Activated T-helper 2 cell treated with anti-CD3 and anti-CD28 coated beads, Interferon-gamma antibody, Interleukin-2, Interleukin-4, amounts not matched to agents 10 μg/mL and 5 μg/mL and 100 μg/mL, durations not matched to agents 14 hours and 24 hours and 36 hours (primary cell): ENCODE data around the gene SLC39A9. TPM values are rescaled to one million over a fixed set of nuclear protein-coding genes. Genes with fewer than 3 reads are reported as not detected.
"Not testable (repeated sequence)": the region's sequence is repeated elsewhere in the genome, so short reads cannot be mapped to it uniquely, and the experiment has no call there.

ENCODE experiments used
- DNase-seq: peaks from one replicate; pipeline ENCODE4 v3.0.0; 2021; ENCODE audit warnings: low spot score
- H3K27ac Mint-ChIP-seq: one replicate; pipeline ENCODE4 v1.8.0; 2021; ENCODE audit warnings: mixed read lengths
- H3K27me3 Mint-ChIP-seq: one replicate; pipeline ENCODE4 v1.8.0; 2021; ENCODE audit warnings: low read depth, mixed read lengths
- H3K36me3 Mint-ChIP-seq: one replicate; pipeline ENCODE4 v1.8.0; 2021; ENCODE audit warnings: low read depth, mixed read lengths
- H3K4me1 Mint-ChIP-seq: one replicate; pipeline ENCODE4 v1.8.0; 2021; ENCODE audit warnings: low read depth, mixed read lengths
- H3K4me3 Mint-ChIP-seq: one replicate; pipeline ENCODE4 v1.8.0; 2021; ENCODE audit warnings: low read depth, mild to moderate bottlenecking, moderate library complexity, mixed read lengths
- H3K9me3 Mint-ChIP-seq: one replicate; pipeline ENCODE4 v1.8.0; 2021; ENCODE audit warnings: mixed read lengths
- intact Hi-C: fragments of 100-400 bp; cut with micrococcal nuclease; formaldehyde crosslinking; loops from one replicate; pipeline ENCODE4 v1.15.1; 2023
- total RNA-seq: library from RNA; stranded (reverse); gene quantifications from 2 replicates; pipeline ENCODE4 v1.2.3, GENCODE V29; 2022

Gene SLC39A9
- total RNA-seq, 1 donor from 2014 or later, result 43.7 TPM

GRCh38 chr14:69375182-69375581, 23.3 kb upstream of the SLC39A9 start:
- no peaks in the 10 kb centered on the region for H3K9me3 Mint-ChIP-seq
- intact Hi-C loops, result no loop called here
- DNase-seq, result no peak
- no peak overlapping the region for H3K4me3 Mint-ChIP-seq
- peaks cover 10% of the 10 kb centered on the region for H3K4me1 Mint-ChIP-seq
- H3K27ac Mint-ChIP-seq, result no peak overlapping the region
- H3K36me3 Mint-ChIP-seq, result peaks cover 56% of the 10 kb centered on the region
- H3K27me3 Mint-ChIP-seq, result no peaks in the 10 kb centered on the region

GRCh38 chr14:69375722-69376121, 22.8 kb upstream of the SLC39A9 start:
- Mint-ChIP-seq H3K27me3 (no peaks in the 10 kb centered on the region), H3K4me3 (no peak overlapping the region), H3K27ac (no peak overlapping the region), H3K36me3 (peaks cover 61% of the 10 kb centered on the region), H3K9me3 (no peaks in the 10 kb centered on the region), H3K4me1 (peaks cover 11% of the 10 kb centered on the region)
- intact Hi-C loops, result no loop called here
- no peak for DNase-seq

- Mint-ChIP-seq H3K4me3 (no peak overlapping the region), H3K27me3 (no peaks in the 10 kb centered on the region), H3K27ac (no peak overlapping the region), H3K9me3 (no peaks in the 10 kb centered on the region), H3K36me3 (peaks cover 61% of the 10 kb centered on the region), H3K4me1 (peaks cover 11% of the 10 kb centered on the region)
- DNase-seq, result no peak
- intact Hi-C loops, result no loop called here
These were observed 22.1 kb upstream of the SLC39A9 start for GRCh38 chr14:69376439-69376838.

- peaks cover 9% of the 10 kb centered on the region for H3K4me1 Mint-ChIP-seq
- H3K4me3 Mint-ChIP-seq, result no peak overlapping the region
- DNase-seq, result no peak
- H3K27me3 Mint-ChIP-seq, result no peaks in the 10 kb centered on the region
- intact Hi-C loops, result no loop called here
- H3K9me3 Mint-ChIP-seq, result no peaks in the 10 kb centered on the region
- no peak overlapping the region for H3K27ac Mint-ChIP-seq
- H3K36me3 Mint-ChIP-seq, result peaks cover 68% of the 10 kb centered on the region
These were observed 20.2 kb upstream of the SLC39A9 start for GRCh38 chr14:69378274-69378673.

GRCh38 chr14:69387311-69387710, 11.2 kb upstream of the SLC39A9 start:
- Mint-ChIP-seq H3K27ac (no peak overlapping the region), H3K4me3 (no peak overlapping the region), H3K9me3 (no peaks in the 10 kb centered on the region), H3K36me3 (peaks cover 87% of the 10 kb centered on the region), H3K27me3 (no peaks in the 10 kb centered on the region), H3K4me1 (peaks cover 27% of the 10 kb centered on the region)
- no peak for DNase-seq
- intact Hi-C loops, result no loop called here

GRCh38 chr14:69391400-69391799, 7.1 kb upstream of the SLC39A9 start:
- H3K4me1 Mint-ChIP-seq, result peaks cover 43% of the 10 kb centered on the region
- H3K36me3 Mint-ChIP-seq, result peaks cover 87% of the 10 kb centered on the region
- DNase-seq, intact Hi-C loops, H3K27me3 Mint-ChIP-seq, H3K4me3 Mint-ChIP-seq, H3K9me3 Mint-ChIP-seq, H3K27ac Mint-ChIP-seq: not testable (repeated sequence)

- Mint-ChIP-seq H3K4me3 (no peak overlapping the region), H3K4me1 (peaks cover 49% of the 10 kb centered on the region), H3K27me3 (no peaks in the 10 kb centered on the region), H3K27ac (no peak overlapping the region), H3K9me3 (no peaks in the 10 kb centered on the region), H3K36me3 (peaks cover 87% of the 10 kb centered on the region)
- no peak for DNase-seq
- intact Hi-C loops, result no loop called here
These were observed 6.0 kb upstream of the SLC39A9 start for GRCh38 chr14:69392481-69392880.

GRCh38 chr14:69395929-69396328, 2.6 kb upstream of the SLC39A9 start:
- Mint-ChIP-seq H3K4me3 (peak overlapping the region; percentile 97), H3K36me3 (peaks cover 83% of the 10 kb centered on the region), H3K4me1 (peaks cover 56% of the 10 kb centered on the region), H3K9me3 (no peaks in the 10 kb centered on the region), H3K27ac (no peak overlapping the region), H3K27me3 (no peaks in the 10 kb centered on the region)
- DNase-seq, result no peak
- intact Hi-C loops, result loop anchor here (5.0 kb wide), 1 partner anchor 39 kb away; no protein-coding TSS in a partner anchor

- Mint-ChIP-seq H3K36me3 (peaks cover 58% of the 10 kb centered on the region), H3K4me1 (peaks cover 48% of the 10 kb centered on the region)
These were observed 322 bp downstream of the SLC39A9 start for GRCh38 chr14:69398818-69399210.

GRCh38 chr14:69399750-69400149, 1.3 kb downstream of the SLC39A9 start:
- H3K9me3 Mint-ChIP-seq, result no peaks in the 10 kb centered on the region
- no peaks in the 10 kb centered on the region for H3K27me3 Mint-ChIP-seq
- peak overlapping the region; percentile 97 for H3K4me3 Mint-ChIP-seq
- peak overlapping the region; percentile 99 for H3K27ac Mint-ChIP-seq
- peaks cover 49% of the 10 kb centered on the region for H3K4me1 Mint-ChIP-seq
- peaks cover 57% of the 10 kb centered on the region for H3K36me3 Mint-ChIP-seq
- no peak for DNase-seq
- intact Hi-C loops, result loop anchor here (5.0 kb wide), 1 partner anchor 42 kb away; no protein-coding TSS in a partner anchor

More at GRCh38 chr14:69398818-69399210, 322 bp downstream of the SLC39A9 start:
- Mint-ChIP-seq H3K27ac (peak overlapping the region; percentile 99), H3K27me3 (no peaks in the 10 kb centered on the region), H3K9me3 (no peaks in the 10 kb centered on the region), H3K4me3 (peak overlapping the region; percentile 97)
- DNase-seq, result no peak
- intact Hi-C loops, result loop anchor here (1.0 to 5.0 kb wide), 3 partner anchors 42 to 368 kb away; partner anchors contain the start of genes DCAF5 and SRSF5

- H3K27me3 Mint-ChIP-seq, result no peaks in the 10 kb centered on the region
- intact Hi-C loops, result no loop called here
- H3K36me3 Mint-ChIP-seq, result peaks cover 55% of the 10 kb centered on the region
- peaks cover 46% of the 10 kb centered on the region for H3K4me1 Mint-ChIP-seq
- DNase-seq, result no peak
- H3K4me3 Mint-ChIP-seq, result peak overlapping the region; percentile 97
- no peak overlapping the region for H3K27ac Mint-ChIP-seq
- H3K9me3 Mint-ChIP-seq, result no peaks in the 10 kb centered on the region
These were observed 1.7 kb downstream of the SLC39A9 start for GRCh38 chr14:69400154-69400553.

GRCh38 chr14:69401841-69402240, 3.3 kb downstream of the SLC39A9 start:
- Mint-ChIP-seq H3K9me3 (no peaks in the 10 kb centered on the region), H3K36me3 (peaks cover 38% of the 10 kb centered on the region), H3K27me3 (no peaks in the 10 kb centered on the region), H3K4me1 (peaks cover 30% of the 10 kb centered on the region), H3K4me3 (no peak overlapping the region), H3K27ac (no peak overlapping the region)
- intact Hi-C loops, result no loop called here
- no peak for DNase-seq

GRCh38 chr14:69404478-69404877, 6.0 kb downstream of the SLC39A9 start:
- H3K4me1 Mint-ChIP-seq, result peaks cover 26% of the 10 kb centered on the region
- no peak overlapping the region for H3K27ac Mint-ChIP-seq
- H3K9me3 Mint-ChIP-seq, result no peaks in the 10 kb centered on the region
- H3K36me3 Mint-ChIP-seq, result peaks cover 28% of the 10 kb centered on the region
- DNase-seq, result no peak
- intact Hi-C loops, result no loop called here
- H3K27me3 Mint-ChIP-seq, result no peaks in the 10 kb centered on the region
- no peak overlapping the region for H3K4me3 Mint-ChIP-seq

GRCh38 chr14:69404883-69405282, 6.4 kb downstream of the SLC39A9 start:
- peaks cover 28% of the 10 kb centered on the region for H3K36me3 Mint-ChIP-seq
- H3K9me3 Mint-ChIP-seq, result no peaks in the 10 kb centered on the region

More at GRCh38 chr14:69404883-69405282, 6.4 kb downstream of the SLC39A9 start:
- DNase-seq, result no peak
- H3K27me3 Mint-ChIP-seq, result no peaks in the 10 kb centered on the region
- no peak overlapping the region for H3K27ac Mint-ChIP-seq
- intact Hi-C loops, result no loop called here
- peaks cover 22% of the 10 kb centered on the region for H3K4me1 Mint-ChIP-seq
- H3K4me3 Mint-ChIP-seq, result no peak overlapping the region
